HCT116 (cell line): Measurements from ENCODE around the gene PLEKHH2.

Experiments
- CTCF ChIP-seq, 3 experiments: fragments of 200-600 bp in 1 of 3; sonication (generic) in 1 of 3; IDR thresholded peaks in 2 of 3; conservative IDR thresholded peaks in 1 of 3; 2 replicates each; pipeline ENCODE4 v1.5.1; 2012 to 2017; ENCODE audit warnings: low read depth in 2 of 3, low read length in 2 of 3, antibody characterized with exemption in 1 of 3, borderline replicate concordance in 1 of 3, control low read depth in 1 of 3, mild to moderate bottlenecking in 1 of 3, mixed read lengths in 1 of 3, mixed run types in 1 of 3, moderate library complexity in 1 of 3; ENCODE audit not compliant: insufficient read depth in 1 of 3
- EZH2 ChIP-seq: fragments of 200-600 bp; sonication (generic); IDR thresholded peaks from 2 replicates; pipeline ENCODE4 v1.6.1; 2017; ENCODE audit warnings: antibody characterized with exemption, mixed run types
- JUND ChIP-seq: IDR thresholded peaks from 2 replicates; pipeline ENCODE4 v1.6.1; 2012
- POLR2AphosphoS5 ChIP-seq: IDR thresholded peaks from 2 replicates; pipeline ENCODE4 v1.6.1; 2011; ENCODE audit warnings: mild to moderate bottlenecking, low read depth, low read length, moderate library complexity
- ZNF274 ChIP-seq: fragments of 200-500 bp; sonication (Bioruptor generic); IDR thresholded peaks from 2 replicates; pipeline ENCODE4 v1.6.1; 2014; ENCODE audit warnings: mild to moderate bottlenecking, low read depth, low read length, inconsistent platforms

DNA sequence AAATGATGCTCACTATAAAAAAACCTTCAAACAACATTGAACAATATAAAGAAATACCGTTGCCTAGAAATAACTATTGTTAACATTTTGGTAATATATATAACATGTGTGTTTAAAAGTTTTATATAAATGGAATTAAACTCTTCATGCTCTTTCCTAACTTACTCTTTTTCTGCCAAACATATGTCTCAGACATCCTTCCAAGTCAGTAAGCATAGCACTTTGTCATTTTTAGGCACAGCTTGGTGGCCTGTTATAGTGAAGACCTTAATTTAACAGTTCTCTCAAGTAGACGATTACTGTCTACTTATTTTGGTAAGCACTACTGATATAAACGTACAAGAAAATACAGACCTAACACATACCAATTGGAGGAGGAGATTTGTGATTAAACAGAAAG lies 177.7 kb downstream of the PLEKHH2 start:
- no peak for TF ChIP-seq EZH2
- no peak for TF ChIP-seq CTCF (IDR thresholded peaks at IDR 0.05 in 2 of 3, conservative IDR thresholded peaks at IDR 0.05 in 1 of 3; ENCODE audit: borderline replicate concordance in 1 of 3, insufficient read depth in 1 of 3, low read depth in 2 of 3, low read length in 2 of 3)
- no peak for TF ChIP-seq JUND
- no peak for TF ChIP-seq POLR2AphosphoS5
- TF ChIP-seq ZNF274, result no peak
